Measurements from ENCODE around the gene ACLY. TPM values are rescaled to one million over a fixed set of nuclear protein-coding genes. Genes with fewer than 3 reads are reported as not detected.

The ACLY gene
- total RNA-seq, 1 donor from 2014 or later: 64.4 TPM

GRCh38 chr17:41825175-41825845 is 93.4 kb downstream of the ACLY start:
- no peak for DNase-seq (ENCODE audit: low spot score in 2 of 2)
- no peak overlapping the region for H3K4me3 ChIP-seq
- H3K36me3 ChIP-seq: peaks cover 40 to 63% of the 10 kb centered on the region in 2 donors
- H3K9me3 ChIP-seq: no peaks in the 10 kb centered on the region
- no peak for TF ChIP-seq CTCF (IDR thresholded peaks at IDR 0.05)
- no peaks in the 10 kb centered on the region for H3K27me3 ChIP-seq
- no peak overlapping the region for H3K27ac ChIP-seq
- H3K4me1 ChIP-seq: no peaks in the 10 kb centered on the region
- intact Hi-C loops (cut with DNase I): no loop called here

GRCh38 chr17:41824086-41824485 is 94.7 kb downstream of the ACLY start:
- Histone ChIP-seq H3K36me3 (peaks cover 30 to 51% of the 10 kb centered on the region in 2 donors), H3K27me3 (no peaks in the 10 kb centered on the region), H3K9me3 (no peaks in the 10 kb centered on the region), H3K4me1 (no peaks in the 10 kb centered on the region), H3K4me3 (no peak overlapping the region), H3K27ac (no peak overlapping the region)
- no peak for DNase-seq (ENCODE audit: low spot score in 2 of 2)
- intact Hi-C loops (cut with DNase I): no loop called here
- TF ChIP-seq CTCF (IDR thresholded peaks at IDR 0.05): no peak

- no peaks in the 10 kb centered on the region for H3K4me1 ChIP-seq
- H3K27me3 ChIP-seq: no peaks in the 10 kb centered on the region
- intact Hi-C loops (cut with DNase I): no loop called here
- H3K4me3 ChIP-seq: no peak overlapping the region
- DNase-seq (ENCODE audit: low spot score in 2 of 2): no peak
- TF ChIP-seq CTCF (IDR thresholded peaks at IDR 0.05): no peak
- H3K27ac ChIP-seq: no peak overlapping the region
- H3K36me3 ChIP-seq: peaks cover 25 to 46% of the 10 kb centered on the region in 2 donors
- H3K9me3 ChIP-seq: no peaks in the 10 kb centered on the region
These were observed 95.2 kb downstream of the ACLY start for GRCh38 chr17:41823580-41823979.

- Histone ChIP-seq H3K4me1 (no peaks in the 10 kb centered on the region), H3K27ac (no peak overlapping the region), H3K27me3 (no peaks in the 10 kb centered on the region), H3K9me3 (no peaks in the 10 kb centered on the region), H3K4me3 (no peak overlapping the region), H3K36me3 (peaks cover 21 to 44% of the 10 kb centered on the region in 2 donors)
- no peak for DNase-seq (ENCODE audit: low spot score in 2 of 2)
- intact Hi-C loops (cut with DNase I): no loop called here
- no peak for TF ChIP-seq CTCF (IDR thresholded peaks at IDR 0.05)
These were observed 95.6 kb downstream of the ACLY start for GRCh38 chr17:41823141-41823524.

- Histone ChIP-seq H3K27me3 (no peaks in the 10 kb centered on the region), H3K27ac (no peak overlapping the region), H3K36me3 (peaks cover 15 to 42% of the 10 kb centered on the region in 2 donors), H3K9me3 (no peaks in the 10 kb centered on the region), H3K4me1 (no peaks in the 10 kb centered on the region), H3K4me3 (no peak overlapping the region)
- intact Hi-C loops (cut with DNase I): no loop called here
- TF ChIP-seq CTCF (IDR thresholded peaks at IDR 0.05): no peak
- no peak for DNase-seq (ENCODE audit: low spot score in 2 of 2)
These were observed 96.3 kb downstream of the ACLY start for GRCh38 chr17:41822216-41823140.
